ENCODE data around the gene CD2BP2.
A peak's percentile ranks its signal among the peaks of the same experiment; 100 is the strongest.

Gene CD2BP2

GRCh38 chr16:30370456-30371247, 15.5 kb upstream of the CD2BP2 start, which contains the start of gene TBC1D10B:
TSS of gene TBC1D10B (minus strand) at chr16:30370494. CDS start at chr16:30370183, 311 bp downstream.
- peaks cover 45% of the 10 kb centered on the region for H3K4me1 Mint-ChIP-seq
- peak within 1 kb of the TSS; percentile 95 for H3K4me3 Mint-ChIP-seq
- no peaks in the 10 kb centered on the region for H3K27me3 Mint-ChIP-seq
- H3K27ac Mint-ChIP-seq: peak within 1 kb of the TSS; percentile 96
- H3K36me3 Mint-ChIP-seq: no peaks in the 10 kb centered on the region
- H3K9me3 Mint-ChIP-seq: no peaks in the 10 kb centered on the region

- H3K27me3 Mint-ChIP-seq: no peaks in the 10 kb centered on the region
- H3K9me3 Mint-ChIP-seq: no peaks in the 10 kb centered on the region
- H3K36me3 Mint-ChIP-seq: peaks cover 3% of the 10 kb centered on the region
- no peak overlapping the region for H3K27ac Mint-ChIP-seq
- peaks cover 49% of the 10 kb centered on the region for H3K4me1 Mint-ChIP-seq
- H3K4me3 Mint-ChIP-seq: peak overlapping the region; percentile 79
Observed at GRCh38 chr16:30369938-30370455, 14.9 kb upstream of the CD2BP2 start.

- peaks cover 3% of the 10 kb centered on the region for H3K36me3 Mint-ChIP-seq
- H3K4me3 Mint-ChIP-seq: peak overlapping the region; percentile 95
- H3K27ac Mint-ChIP-seq: peak overlapping the region; percentile 81
- peaks cover 49% of the 10 kb centered on the region for H3K4me1 Mint-ChIP-seq
- H3K27me3 Mint-ChIP-seq: no peaks in the 10 kb centered on the region
- no peaks in the 10 kb centered on the region for H3K9me3 Mint-ChIP-seq
Observed at GRCh38 chr16:30369091-30369937, 14.2 kb upstream of the CD2BP2 start.

GRCh38 chr16:30368792-30369090, 13.6 kb upstream of the CD2BP2 start:
- Mint-ChIP-seq H3K27ac (peak overlapping the region; percentile 81), H3K27me3 (no peaks in the 10 kb centered on the region), H3K9me3 (no peaks in the 10 kb centered on the region), H3K4me1 (peaks cover 49% of the 10 kb centered on the region), H3K36me3 (peaks cover 3% of the 10 kb centered on the region), H3K4me3 (peak overlapping the region; percentile 95)

- Mint-ChIP-seq H3K27ac (peak overlapping the region; percentile 92), H3K27me3 (no peaks in the 10 kb centered on the region), H3K36me3 (peaks cover 3% of the 10 kb centered on the region), H3K4me3 (peak overlapping the region; percentile 95), H3K4me1 (peaks cover 50% of the 10 kb centered on the region), H3K9me3 (no peaks in the 10 kb centered on the region)
Observed at GRCh38 chr16:30368122-30368791, 13.1 kb upstream of the CD2BP2 start.

- Mint-ChIP-seq H3K4me3 (peak overlapping the region; percentile 95), H3K36me3 (peaks cover 4% of the 10 kb centered on the region), H3K9me3 (no peaks in the 10 kb centered on the region), H3K4me1 (peaks cover 47% of the 10 kb centered on the region), H3K27ac (peak overlapping the region; percentile 69), H3K27me3 (no peaks in the 10 kb centered on the region)
Observed at GRCh38 chr16:30367349-30368009, 12.4 kb upstream of the CD2BP2 start.

- H3K27me3 Mint-ChIP-seq: no peaks in the 10 kb centered on the region
- no peaks in the 10 kb centered on the region for H3K9me3 Mint-ChIP-seq
- peaks cover 6% of the 10 kb centered on the region for H3K36me3 Mint-ChIP-seq
- peak overlapping the region; percentile 9 for H3K27ac Mint-ChIP-seq
- H3K4me3 Mint-ChIP-seq: peak overlapping the region; percentile 95
- H3K4me1 Mint-ChIP-seq: peaks cover 41% of the 10 kb centered on the region
Observed at GRCh38 chr16:30366511-30366910, 11.4 kb upstream of the CD2BP2 start.

GRCh38 chr16:30365200-30365599, 10.1 kb upstream of the CD2BP2 start:
- Mint-ChIP-seq H3K36me3 (peaks cover 6% of the 10 kb centered on the region), H3K4me3 (no peak overlapping the region), H3K9me3 (no peaks in the 10 kb centered on the region), H3K27ac (no peak overlapping the region), H3K4me1 (peaks cover 35% of the 10 kb centered on the region), H3K27me3 (no peaks in the 10 kb centered on the region)

GRCh38 chr16:30361180-30361579, 6.1 kb upstream of the CD2BP2 start:
- Mint-ChIP-seq H3K4me1 (peaks cover 14% of the 10 kb centered on the region), H3K9me3 (no peaks in the 10 kb centered on the region), H3K27me3 (no peaks in the 10 kb centered on the region), H3K36me3 (peaks cover 6% of the 10 kb centered on the region), H3K27ac (peak overlapping the region; percentile 46), H3K4me3 (no peak overlapping the region)

GRCh38 chr16:30359871-30360170, 4.7 kb upstream of the CD2BP2 start:
- H3K4me1 Mint-ChIP-seq: peaks cover 19% of the 10 kb centered on the region
- H3K27me3 Mint-ChIP-seq: no peaks in the 10 kb centered on the region
- H3K27ac Mint-ChIP-seq: no peak overlapping the region
- H3K36me3 Mint-ChIP-seq: peaks cover 4% of the 10 kb centered on the region
- H3K4me3 Mint-ChIP-seq: no peak overlapping the region
- no peaks in the 10 kb centered on the region for H3K9me3 Mint-ChIP-seq

GRCh38 chr16:30358990-30359870, 4.1 kb upstream of the CD2BP2 start:
- peaks cover 6% of the 10 kb centered on the region for H3K36me3 Mint-ChIP-seq
- H3K27me3 Mint-ChIP-seq: no peaks in the 10 kb centered on the region
- no peak overlapping the region for H3K4me3 Mint-ChIP-seq
- H3K9me3 Mint-ChIP-seq: no peaks in the 10 kb centered on the region
- H3K4me1 Mint-ChIP-seq: peaks cover 23% of the 10 kb centered on the region
- H3K27ac Mint-ChIP-seq: no peak overlapping the region

GRCh38 chr16:30358577-30358936, 3.4 kb upstream of the CD2BP2 start:
- Mint-ChIP-seq H3K27ac (no peak overlapping the region), H3K4me1 (peaks cover 29% of the 10 kb centered on the region), H3K27me3 (no peaks in the 10 kb centered on the region), H3K4me3 (no peak overlapping the region), H3K36me3 (peaks cover 8% of the 10 kb centered on the region), H3K9me3 (no peaks in the 10 kb centered on the region)

GRCh38 chr16:30357715-30358576, 2.8 kb upstream of the CD2BP2 start:
- Mint-ChIP-seq H3K36me3 (peaks cover 8% of the 10 kb centered on the region), H3K9me3 (no peaks in the 10 kb centered on the region), H3K27ac (no peak overlapping the region), H3K4me1 (peaks cover 26% of the 10 kb centered on the region), H3K27me3 (no peaks in the 10 kb centered on the region), H3K4me3 (peak overlapping the region; percentile 34)

Data from activated naive CD4-positive, alpha-beta T cell treated with anti-CD3 and anti-CD28 coated beads, Interleukin-2, amount 50 U/mL, for 24 hours (primary cell).